Gastrocnemius medialis (tissue), 4 donors: ENCODE data around the gene UNC13C.

Experiments
- POLR2A ChIP-seq, 2 donors: fragments of 450-650 bp; IDR thresholded peaks; one replicate each; pipeline ENCODE4 v1.6.1; 2017; ENCODE audit warnings: antibody characterized with exemption in 2 of 2, mild to moderate bottlenecking in 2 of 2, moderate library complexity in 2 of 2
- TF ChIP-seq, protein P1 (sequence below), 5 experiments: fragments of 450-650 bp in 3 of 5; fragments of 200-600 bp in 2 of 5; sonication (generic) in 2 of 5; IDR thresholded peaks in 4 of 5; conservative IDR thresholded peaks in 1 of 5; 1 replicate in 4 of 5; 2 replicates in 1 of 5; pipeline ENCODE4 v1.5.1; 2016 to 2019; ENCODE audit warnings: antibody characterized with exemption in 5 of 5, mild to moderate bottlenecking in 3 of 5, moderate library complexity in 3 of 5

DNA sequence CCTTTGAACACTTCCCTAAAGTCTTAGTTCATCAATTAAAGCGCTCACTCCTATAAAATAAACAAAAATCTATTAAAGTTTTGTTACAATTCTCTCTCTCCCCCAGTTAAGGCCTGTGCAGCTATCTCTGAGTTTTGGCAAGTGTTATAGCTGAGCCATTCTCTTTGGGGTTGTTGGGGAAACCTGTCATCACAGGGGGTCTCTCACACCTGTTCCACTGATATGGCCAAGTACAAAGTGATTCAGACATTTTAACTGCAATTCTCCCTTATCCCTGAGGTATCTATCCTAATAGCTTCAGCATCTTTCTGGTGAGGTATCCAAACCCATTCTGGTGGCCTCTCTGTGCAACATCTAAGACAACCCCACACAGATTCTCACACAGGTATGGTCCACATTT lies 116.4 kb downstream of the UNC13C start:
- TF ChIP-seq, protein P1, sequence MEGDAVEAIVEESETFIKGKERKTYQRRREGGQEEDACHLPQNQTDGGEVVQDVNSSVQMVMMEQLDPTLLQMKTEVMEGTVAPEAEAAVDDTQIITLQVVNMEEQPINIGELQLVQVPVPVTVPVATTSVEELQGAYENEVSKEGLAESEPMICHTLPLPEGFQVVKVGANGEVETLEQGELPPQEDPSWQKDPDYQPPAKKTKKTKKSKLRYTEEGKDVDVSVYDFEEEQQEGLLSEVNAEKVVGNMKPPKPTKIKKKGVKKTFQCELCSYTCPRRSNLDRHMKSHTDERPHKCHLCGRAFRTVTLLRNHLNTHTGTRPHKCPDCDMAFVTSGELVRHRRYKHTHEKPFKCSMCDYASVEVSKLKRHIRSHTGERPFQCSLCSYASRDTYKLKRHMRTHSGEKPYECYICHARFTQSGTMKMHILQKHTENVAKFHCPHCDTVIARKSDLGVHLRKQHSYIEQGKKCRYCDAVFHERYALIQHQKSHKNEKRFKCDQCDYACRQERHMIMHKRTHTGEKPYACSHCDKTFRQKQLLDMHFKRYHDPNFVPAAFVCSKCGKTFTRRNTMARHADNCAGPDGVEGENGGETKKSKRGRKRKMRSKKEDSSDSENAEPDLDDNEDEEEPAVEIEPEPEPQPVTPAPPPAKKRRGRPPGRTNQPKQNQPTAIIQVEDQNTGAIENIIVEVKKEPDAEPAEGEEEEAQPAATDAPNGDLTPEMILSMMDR (IDR thresholded peaks at IDR 0.05 in 4 of 5, conservative IDR thresholded peaks at IDR 0.05 in 1 of 5): no peak
- TF ChIP-seq POLR2A (IDR thresholded peaks at IDR 0.05): no peak
